22Rv1 (cell line): Measurements from ENCODE around the gene PTTG1.

ENCODE experiments used
- CTCF ChIP-seq: fragments of 450-650 bp; IDR thresholded peaks from 2 replicates; pipeline ENCODE4 v1.5.1; 2017; ENCODE audit warnings: mild to moderate bottlenecking
- ZFX ChIP-seq: fragments of 450-650 bp; IDR thresholded peaks from 2 replicates; pipeline ENCODE4 v1.6.1; 2017; ENCODE audit warnings: antibody characterized with exemption, borderline replicate concordance

- no peak for TF ChIP-seq CTCF
- TF ChIP-seq ZFX = no peak
Observed at GRCh38 chr5:160471761-160472160, 50.1 kb downstream of the PTTG1 start.
